Inflammatory macrophage treated with lipopolysaccharide for 4 hours (primary cell): ENCODE measurements around the gene TRIM60.
"Not testable (repeated sequence)": the region's sequence is repeated elsewhere in the genome, so short reads cannot be mapped to it uniquely, and the experiment has no call there.

Source experiments
- DNase-seq: peaks from one replicate; pipeline ENCODE4 v3.0.0-alpha.2; 2020

TRIM60 gene

GRCh38 chr4:165055601-165056000, 23.8 kb downstream of the TRIM60 start:
- DNase-seq: no peak

GRCh38 chr4:165058666-165059065, 26.9 kb downstream of the TRIM60 start:
- no peak for DNase-seq

GRCh38 chr4:165059386-165059785, 27.6 kb downstream of the TRIM60 start:
- no peak for DNase-seq

- no peak for DNase-seq
These were observed 29.1 kb downstream of the TRIM60 start for GRCh38 chr4:165060938-165061337.

- no peak for DNase-seq
These were observed 38.8 kb downstream of the TRIM60 start for GRCh38 chr4:165070560-165070959.

GRCh38 chr4:165073346-165073745, 41.5 kb downstream of the TRIM60 start:
- not testable (repeated sequence) for DNase-seq

- no peak for DNase-seq
These were observed 45.3 kb downstream of the TRIM60 start for GRCh38 chr4:165077034-165077578.

GRCh38 chr4:165079476-165079875, 47.7 kb downstream of the TRIM60 start:
- DNase-seq: no peak

GRCh38 chr4:165084787-165085186, 53.0 kb downstream of the TRIM60 start:
- not testable (repeated sequence) for DNase-seq

- peak; percentile 18 for DNase-seq
These were observed 54.1 kb downstream of the TRIM60 start for GRCh38 chr4:165085946-165086345.

- no peak for DNase-seq
These were observed 56.6 kb downstream of the TRIM60 start for GRCh38 chr4:165088366-165088765.
